ENCODE results near the gene SLC30A10.
"Not testable (repeated sequence)": the region's sequence is repeated elsewhere in the genome, so short reads cannot be mapped to it uniquely, and the experiment has no call there.

The SLC30A10 gene

GRCh38 chr1:219927956-219928790 is at the start of gene SLC30A10:
Gene SLC30A10 (minus strand): TSS chr1:219928557. CDS start chr1:219928440, 117 bp downstream.
- peak; percentile 53 for DNase-seq (ENCODE audit: low read depth, low spot score)

- no peak for DNase-seq (ENCODE audit: low read depth, low spot score)
Measured at GRCh38 chr1:219973213-219973612, 44.9 kb upstream of the SLC30A10 start.

GRCh38 chr1:219967361-219967760 is 39.0 kb upstream of the SLC30A10 start:
- DNase-seq (ENCODE audit: low read depth, low spot score), result no peak

DNA sequence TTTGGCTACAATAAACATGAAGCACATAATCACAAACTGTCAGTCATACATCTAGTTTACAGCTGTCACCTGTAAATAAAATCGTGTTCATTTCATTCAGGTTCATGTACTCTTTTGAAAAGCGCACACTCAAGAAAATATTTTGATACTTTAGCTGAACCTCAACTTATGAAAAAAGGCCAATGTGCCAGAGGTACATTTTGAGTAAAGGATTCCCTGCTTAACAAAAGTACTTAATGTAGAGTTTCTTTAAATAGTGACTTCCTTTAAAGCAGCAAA is 37.7 kb upstream of the SLC30A10 start:
- DNase-seq (ENCODE audit: low read depth, low spot score), result no peak

- DNase-seq (ENCODE audit: low read depth, low spot score), result no peak
Measured at GRCh38 chr1:219965285-219966070, 37.1 kb upstream of the SLC30A10 start.

DNA sequence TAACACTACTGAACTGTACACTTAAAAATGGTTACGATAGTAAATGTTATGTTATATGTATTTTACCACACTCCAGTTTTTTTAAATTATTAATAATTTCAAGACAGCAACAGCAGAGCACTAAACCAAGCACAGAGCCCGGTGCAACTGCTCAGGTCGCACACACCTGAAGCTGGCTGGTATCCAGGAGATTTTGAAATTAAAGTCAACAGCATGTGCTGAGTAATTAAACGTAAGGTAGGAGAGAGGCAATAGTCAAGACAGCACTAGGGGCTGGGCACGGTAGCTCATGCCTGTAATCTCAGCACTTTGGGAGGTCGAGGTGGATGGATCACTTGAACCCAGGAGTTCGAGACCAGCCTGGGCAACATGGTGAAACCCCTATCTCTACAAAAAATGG is 35.1 kb upstream of the SLC30A10 start:
- DNase-seq (ENCODE audit: low read depth, low spot score), result no peak

DNA sequence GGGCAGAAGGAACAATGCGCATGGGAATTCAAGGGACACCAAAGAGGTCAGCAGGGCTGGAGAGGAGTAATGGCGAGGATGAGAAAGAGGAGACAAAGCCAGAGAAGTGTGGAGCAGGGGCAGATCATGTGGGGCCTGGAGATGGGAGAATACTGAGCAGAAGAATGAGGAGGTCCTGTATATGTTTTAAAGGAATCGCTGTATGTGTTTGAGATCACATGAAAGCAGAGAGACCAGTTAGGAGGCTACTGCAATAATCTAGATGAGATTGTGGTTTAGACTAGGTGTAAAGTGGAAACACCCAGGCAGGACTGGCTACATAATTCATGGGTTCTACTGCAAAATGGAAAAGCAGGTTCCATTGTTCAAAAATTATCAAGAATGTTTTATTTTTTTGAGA is 33.3 kb upstream of the SLC30A10 start:
- no peak for DNase-seq (ENCODE audit: low read depth, low spot score)

- DNase-seq (ENCODE audit: low read depth, low spot score), result peak; percentile 19
Measured at GRCh38 chr1:219959540-219960203, 31.3 kb upstream of the SLC30A10 start.

- no peak for DNase-seq (ENCODE audit: low read depth, low spot score)
Measured at GRCh38 chr1:219958875-219959417, 30.6 kb upstream of the SLC30A10 start.

DNA sequence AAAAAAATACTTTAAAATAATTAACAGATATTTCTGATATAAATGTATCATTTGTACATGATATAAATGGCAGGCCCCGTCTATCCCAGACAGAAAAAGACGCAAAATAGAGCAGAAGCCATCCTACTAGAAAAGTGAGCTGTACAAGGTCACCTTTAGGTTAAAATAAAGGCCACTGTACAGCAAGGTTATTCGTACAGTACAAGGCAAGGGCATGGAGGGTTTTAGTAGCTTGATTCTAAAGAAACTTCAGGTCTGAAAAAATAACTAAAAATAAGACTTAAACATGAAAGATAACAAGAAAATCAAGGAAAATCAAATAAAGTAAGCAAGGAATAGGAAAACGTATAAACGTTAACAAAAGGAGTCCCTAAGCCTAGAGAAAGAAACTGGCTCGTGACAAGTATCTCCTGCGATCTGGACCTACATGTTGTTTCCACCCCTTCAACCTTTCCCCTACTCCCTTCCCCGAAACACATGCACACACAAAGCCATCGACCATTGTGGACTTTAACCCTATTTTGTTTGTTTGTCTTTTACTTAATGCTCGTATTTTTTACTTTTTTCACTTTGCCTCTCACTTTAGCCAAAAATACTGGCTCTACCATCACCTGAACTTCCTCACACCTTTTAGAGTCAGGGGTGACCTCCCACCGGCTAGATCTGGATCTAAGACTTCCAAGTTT is 26.5 kb upstream of the SLC30A10 start:
- DNase-seq (ENCODE audit: low read depth, low spot score), result no peak

DNA sequence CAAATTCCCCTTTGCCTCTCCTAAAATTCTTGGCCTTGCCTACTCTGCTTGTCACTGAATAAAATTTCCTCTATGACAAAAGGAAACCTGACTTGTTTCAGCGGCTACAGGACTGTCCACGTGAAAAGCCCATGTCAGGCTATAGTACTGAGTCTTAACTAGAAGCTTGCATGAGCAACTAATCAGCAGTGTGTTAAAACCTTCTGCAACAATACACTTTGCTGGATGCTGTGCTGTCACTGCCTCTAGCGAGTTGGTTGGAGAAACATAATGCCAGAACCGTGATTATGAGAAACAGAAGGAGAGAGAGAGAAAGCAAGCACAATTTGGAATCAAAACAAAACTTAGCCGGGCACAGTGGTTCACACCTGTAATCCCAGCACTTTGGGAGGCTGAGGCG is 25.7 kb upstream of the SLC30A10 start:
- no peak for DNase-seq (ENCODE audit: low read depth, low spot score)

GRCh38 chr1:219952361-219952760 is 24.0 kb upstream of the SLC30A10 start:
- no peak for DNase-seq (ENCODE audit: low read depth, low spot score)

- DNase-seq (ENCODE audit: low read depth, low spot score), result not testable (repeated sequence)
Measured at GRCh38 chr1:219949227-219949626, 20.9 kb upstream of the SLC30A10 start.

- DNase-seq (ENCODE audit: low read depth, low spot score), result not testable (repeated sequence)
Measured at GRCh38 chr1:219948766-219949165, 20.4 kb upstream of the SLC30A10 start.

DNA sequence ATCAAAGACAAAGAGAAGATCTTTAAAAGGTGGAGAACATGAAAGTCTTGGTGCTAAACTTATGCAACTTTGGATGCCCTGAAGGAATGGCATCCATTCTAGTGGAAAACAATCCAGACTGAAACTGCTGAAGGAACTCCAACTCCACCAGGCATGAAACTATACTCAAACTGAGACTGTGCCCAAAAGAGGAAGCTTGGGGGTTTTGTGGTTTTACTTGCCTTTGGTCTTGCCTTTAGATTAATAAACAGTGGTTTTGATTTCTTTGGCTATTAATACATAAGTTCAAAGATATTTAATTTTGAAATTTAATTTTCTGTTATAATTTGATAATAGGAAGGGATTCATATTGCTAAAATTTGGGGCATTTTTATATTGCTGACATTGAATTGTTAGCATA is 17.4 kb upstream of the SLC30A10 start:
- no peak for DNase-seq (ENCODE audit: low read depth, low spot score)

DNA sequence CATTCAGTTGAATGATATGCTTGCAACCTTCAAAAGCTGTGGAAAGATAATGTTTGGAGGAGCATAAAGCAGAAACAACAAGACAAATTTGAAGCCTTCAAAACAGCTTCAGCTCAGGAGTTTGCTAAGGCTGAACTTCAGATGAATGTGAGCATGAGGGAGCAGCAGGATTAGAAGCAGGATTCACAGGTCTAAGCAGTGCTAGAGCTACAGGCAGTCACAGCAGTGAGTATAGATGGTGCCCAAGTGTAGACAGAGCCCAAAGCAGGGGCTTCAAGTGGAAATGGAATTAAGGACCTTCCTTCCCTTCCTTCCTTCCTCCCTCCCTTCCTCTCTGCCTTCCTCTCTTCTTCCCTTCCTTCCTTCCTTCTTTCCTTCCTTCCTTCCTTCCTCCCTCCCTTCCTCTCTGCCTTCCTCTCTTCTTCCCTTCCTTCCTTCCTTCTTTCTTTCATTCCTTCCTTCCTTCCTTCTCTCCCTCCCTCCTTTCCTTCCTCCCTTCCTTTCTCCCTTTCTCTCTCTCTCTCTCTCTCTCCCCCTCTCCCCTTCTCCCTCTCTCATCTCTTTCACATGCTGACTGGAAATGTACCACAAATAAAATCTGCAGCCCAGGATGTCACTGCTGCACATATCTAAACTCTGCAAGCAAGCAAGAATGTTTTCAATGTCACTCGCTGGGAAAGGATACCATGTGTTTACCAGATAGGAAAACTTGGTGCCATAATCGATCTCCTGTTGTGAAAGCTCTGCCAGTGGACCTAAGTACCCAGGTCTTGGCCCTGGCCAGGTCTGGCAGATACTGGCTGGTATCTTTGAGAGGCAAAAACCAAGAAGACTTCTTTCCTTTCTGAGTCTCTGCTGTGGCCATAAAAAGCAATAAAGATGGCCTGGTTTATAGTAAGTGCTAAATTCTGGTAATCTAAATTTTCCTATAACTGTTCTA is 13.1 kb upstream of the SLC30A10 start:
- DNase-seq (ENCODE audit: low read depth, low spot score), result no peak

GRCh38 chr1:219940707-219941106 is 12.3 kb upstream of the SLC30A10 start:
- no peak for DNase-seq (ENCODE audit: low read depth, low spot score)

DNA sequence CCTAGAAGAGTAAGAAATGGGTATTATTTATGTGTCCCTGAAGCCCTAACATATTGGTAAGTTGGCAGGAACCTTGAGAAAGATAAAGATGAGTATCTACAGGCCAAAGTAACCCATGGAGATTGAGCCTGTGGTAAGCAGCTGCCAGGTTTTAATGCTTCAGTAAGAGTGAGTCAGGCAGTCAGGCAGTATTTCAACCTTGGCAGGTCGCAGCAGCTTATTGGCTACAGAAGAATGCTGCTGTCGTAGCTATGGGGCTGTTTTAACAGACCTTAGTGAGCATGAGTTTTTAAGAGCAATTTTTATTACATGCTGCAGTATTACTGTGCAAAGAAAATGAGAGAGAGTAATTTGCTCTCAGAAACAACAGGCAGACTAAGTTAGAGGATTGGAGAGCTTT is 10.3 kb upstream of the SLC30A10 start:
- DNase-seq (ENCODE audit: low read depth, low spot score), result no peak

GRCh38 chr1:219933763-219934162 is 5.4 kb upstream of the SLC30A10 start:
- DNase-seq (ENCODE audit: low read depth, low spot score), result not testable (repeated sequence)

GRCh38 chr1:219931033-219931432 is 2.7 kb upstream of the SLC30A10 start:
- DNase-seq (ENCODE audit: low read depth, low spot score), result peak; percentile 18

- no peak for DNase-seq (ENCODE audit: low read depth, low spot score)
Measured at GRCh38 chr1:219928791-219929118, 398 bp upstream of the SLC30A10 start.

Measured in ELF-1 (cell line).